HG03521 (cell line): ENCODE results near the gene SLC22A23.

Experiments used
- ATAC-seq: cut with Tn5 transposase; IDR thresholded peaks from one replicate; pipeline ENCODE4 v1.9.1; 2021; ENCODE audit warnings: mild to moderate bottlenecking, moderate library complexity; ENCODE audit not compliant: unreplicated experiment

Gene SLC22A23

DNA sequence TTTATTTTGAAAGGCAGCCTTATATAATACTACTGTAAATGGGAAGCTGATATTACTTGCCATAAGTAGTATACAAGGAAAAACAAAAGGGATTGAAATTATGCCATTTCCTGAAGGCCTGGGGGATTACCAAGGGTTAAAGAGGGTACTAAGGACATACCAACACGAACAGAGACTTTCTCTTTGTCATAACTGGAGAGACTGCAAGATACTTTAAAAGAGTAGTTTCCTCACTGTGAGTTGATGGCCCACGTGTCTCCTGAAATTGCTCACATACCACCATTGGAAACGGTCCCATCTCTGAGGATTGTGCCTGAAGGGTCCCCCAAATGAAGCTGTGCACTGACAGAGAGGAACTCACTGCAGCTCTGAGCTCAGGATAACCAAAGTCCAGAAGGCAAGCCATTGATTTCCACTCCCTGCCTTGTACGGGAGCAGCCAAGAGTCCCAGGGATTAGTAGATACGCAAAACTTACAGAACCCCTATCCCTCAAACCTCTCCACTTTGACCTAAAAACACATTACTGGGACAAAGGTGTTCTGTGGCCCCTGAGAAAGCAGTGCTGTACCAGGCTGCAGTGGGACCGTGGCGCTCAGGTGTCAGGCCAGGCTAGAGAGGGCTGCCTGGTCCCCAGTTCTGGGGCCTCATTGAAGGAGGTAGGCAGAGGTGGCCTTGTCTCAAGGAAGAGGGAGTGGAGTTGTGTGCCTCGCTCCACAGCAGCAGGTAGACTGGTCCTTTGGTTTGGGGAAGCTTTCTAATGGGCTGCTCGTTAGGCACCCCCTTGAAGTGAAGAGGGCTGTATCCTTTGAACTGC is 182.9 kb downstream of the SLC22A23 start:
- ATAC-seq = no peak

DNA sequence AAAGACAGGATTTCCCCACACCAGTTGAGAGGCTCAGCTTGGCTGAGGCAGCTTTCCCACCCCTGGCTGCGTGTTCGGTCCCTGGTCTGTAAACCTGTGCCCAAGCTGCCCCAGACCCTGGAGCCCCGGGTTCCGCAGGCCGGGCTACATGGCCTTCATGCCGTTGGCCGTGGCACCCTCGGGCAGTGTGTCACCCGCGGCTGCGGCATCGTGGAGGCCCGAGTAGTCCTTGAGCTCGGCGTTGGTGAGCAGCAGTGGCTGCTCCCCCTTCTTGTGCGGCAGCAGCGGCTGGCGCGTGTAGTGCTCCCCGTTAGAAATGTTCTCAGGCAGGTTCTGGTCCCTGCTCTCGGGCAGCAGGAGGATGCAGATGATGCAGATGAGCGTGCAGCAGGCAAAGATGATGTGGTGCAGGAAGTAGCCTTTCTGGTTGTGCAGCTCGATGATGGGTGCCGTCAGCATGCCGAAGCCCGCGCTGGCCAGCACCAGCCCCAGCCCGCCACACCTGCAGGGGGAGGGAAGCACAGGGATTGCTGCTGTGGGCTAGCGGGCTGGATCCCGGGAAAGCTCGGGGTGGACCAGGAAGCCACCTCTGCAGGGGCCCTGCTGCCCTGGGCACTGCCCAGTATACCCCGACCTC is 183.8 kb downstream of the SLC22A23 start:
- ATAC-seq = no peak

DNA sequence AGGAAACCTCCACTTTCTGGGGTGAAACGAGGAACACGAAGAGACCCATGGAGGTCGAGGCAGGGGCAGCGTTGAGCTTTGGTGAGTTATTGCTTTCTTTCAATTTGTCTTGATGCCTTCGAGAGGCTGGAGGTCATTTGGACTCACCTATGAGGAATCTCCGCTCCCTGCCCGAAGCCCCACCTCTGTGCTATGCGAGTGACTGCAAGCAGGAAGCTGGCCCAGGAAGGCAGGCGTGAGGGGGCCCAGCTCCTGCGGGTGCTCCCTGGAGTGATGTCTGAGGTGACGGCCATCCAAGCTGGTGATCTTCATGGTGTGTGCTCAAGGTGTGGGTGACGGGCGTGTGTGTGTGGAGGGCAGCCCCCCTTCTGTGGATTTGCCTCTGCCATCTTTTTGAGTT is 185.1 kb downstream of the SLC22A23 start:
- ATAC-seq = no peak

DNA sequence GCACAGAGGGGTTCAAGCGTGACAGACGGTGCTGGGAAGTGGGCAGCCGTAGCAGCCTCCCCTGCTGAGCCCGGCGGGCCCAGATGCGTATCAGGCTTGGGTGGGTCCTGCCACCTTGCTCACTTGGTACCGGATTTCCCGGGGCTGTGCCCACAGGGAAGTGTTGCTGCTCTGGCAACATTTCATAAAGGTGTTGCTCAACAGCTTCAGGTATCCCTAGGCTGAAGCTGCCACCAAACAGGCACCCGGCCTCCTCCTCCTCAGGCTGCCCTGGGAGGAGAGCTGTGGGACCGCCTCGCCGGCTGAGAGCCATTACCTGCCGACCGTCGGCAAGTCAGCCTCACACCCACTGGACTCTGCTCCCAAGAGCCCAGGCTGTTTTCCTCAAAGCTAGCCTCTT is 186.6 kb downstream of the SLC22A23 start:
- no peak for ATAC-seq

DNA sequence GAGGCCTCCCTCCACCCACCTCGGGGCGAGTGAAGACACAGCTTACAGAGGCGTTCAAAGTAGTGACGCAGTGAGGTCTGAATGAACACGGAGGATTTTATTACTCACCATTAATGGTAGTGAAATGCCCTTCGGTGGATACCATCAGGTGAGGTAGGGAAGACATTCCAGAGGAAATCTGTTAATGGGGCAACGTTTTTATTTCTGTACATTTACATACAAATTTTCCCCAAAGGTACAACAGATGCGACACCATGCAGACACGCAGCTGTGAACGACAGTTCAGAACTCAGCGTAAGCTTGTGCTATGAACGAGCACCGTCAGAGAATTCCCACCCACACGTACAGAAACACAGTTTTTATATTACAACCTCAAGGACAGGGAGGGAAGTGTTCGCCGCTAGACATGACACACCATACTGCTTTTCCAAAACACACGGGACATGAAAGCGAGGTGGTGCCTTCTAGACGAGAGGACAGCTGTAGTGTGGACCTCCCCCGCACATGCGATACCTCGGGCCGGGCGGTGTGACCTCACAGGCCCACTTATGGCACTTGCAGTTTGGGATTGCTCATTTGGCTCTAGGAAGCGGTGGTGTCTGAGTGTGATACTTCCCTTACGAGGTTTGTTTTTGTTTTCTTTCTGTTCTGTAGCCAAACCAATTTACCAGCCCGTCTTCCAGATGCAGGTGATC is 187.4 kb downstream of the SLC22A23 start:
- ATAC-seq = no peak

DNA sequence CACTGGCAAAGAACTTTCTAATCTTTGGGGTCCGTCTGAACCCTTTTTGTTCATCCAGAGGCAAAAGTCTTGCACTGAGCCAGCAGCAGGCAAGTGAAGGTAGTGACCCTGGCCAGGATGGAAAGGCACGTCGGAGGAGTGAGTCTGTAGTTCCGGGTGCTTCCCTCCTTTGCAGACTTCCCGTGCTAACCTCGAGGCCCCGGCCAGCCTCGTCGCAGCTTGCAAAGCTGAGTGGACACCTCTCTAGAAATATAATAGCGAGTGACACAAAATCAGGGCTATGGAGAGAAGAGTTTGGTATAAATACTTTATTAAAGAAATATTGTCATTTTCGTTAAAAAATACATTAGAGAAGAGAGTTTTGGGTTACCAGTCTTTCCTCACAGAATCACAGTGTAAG is 188.2 kb downstream of the SLC22A23 start:
- ATAC-seq = no peak

DNA sequence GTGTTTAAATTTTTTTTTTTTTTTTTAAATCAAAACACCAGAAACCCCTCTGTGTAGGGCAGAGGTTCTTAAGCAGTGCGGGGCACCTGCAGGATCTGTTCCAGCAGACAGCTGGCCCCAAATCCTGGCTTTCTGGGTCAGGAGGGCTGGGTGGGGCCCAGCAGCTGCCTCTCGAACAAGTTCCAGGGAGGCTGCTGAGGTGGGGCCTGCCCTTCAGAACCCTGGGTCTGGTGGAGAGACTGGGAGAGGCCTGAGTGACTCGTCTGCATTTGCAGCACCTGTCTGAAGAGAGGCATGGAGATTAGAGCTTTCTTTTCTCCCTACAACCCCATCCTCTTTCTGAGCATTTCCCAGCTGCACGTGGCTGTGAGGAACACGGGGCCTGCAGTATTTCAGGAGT is 189.7 kb downstream of the SLC22A23 start:
- no peak for ATAC-seq

DNA sequence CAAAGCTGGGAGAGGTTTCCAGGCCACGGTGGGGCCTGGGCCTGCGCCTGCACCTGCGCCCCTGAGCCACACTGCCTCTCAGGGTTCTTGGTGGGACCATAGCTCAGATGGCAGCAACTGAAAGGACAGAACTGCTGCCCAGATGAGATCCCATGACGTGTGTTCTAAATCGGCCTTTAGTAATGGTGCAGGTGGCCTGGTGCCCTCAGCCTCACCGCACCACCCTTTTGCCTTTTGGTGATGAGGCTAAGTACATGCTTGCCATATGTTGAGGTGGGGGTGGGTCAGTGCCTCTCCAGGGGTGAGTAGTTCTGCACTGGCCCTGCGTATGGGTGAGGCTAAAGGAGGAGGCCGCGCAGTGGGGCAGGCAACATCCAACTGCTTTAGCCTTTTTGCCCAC is 190.7 kb downstream of the SLC22A23 start:
- ATAC-seq = no peak

DNA sequence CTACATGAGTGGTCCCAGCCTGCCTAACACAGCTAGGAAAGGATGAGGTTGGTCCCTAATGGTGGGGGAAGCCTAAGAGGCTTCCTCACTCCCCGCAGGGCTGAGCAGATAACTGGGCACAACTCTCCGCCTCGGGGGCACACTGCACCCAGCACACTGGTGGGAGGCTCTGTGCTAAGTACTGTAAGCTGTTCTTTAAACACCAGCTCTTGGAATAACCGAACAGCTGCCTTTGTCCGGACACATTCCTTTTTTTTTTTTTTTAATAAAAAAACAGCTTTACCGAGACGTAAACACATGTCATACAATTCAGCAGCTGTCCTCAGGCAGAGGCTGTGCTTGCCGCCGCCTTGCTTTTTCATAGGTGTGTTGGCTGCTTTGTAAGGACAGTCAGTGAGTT is 191.2 kb downstream of the SLC22A23 start:
- no peak for ATAC-seq

DNA sequence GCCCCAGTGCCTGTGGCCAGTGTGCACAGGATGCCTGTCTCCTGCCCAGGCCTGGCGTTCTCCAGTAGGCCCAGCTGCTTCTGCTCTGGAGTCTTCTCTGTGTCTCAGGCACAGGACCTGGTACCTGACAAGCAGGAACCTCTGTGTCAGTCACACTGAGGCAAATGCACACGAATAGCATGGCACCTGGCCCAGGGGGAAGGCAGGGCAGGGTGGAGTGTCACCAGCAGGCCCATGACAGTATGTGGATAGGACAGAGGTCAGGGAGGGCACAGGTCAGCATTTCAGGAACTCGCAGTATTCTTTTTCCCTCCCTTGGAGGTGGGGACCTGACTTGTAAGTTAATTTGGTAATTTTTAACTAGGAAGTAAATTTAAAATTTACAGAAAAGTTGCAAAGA is 192.5 kb downstream of the SLC22A23 start:
- ATAC-seq = no peak

DNA sequence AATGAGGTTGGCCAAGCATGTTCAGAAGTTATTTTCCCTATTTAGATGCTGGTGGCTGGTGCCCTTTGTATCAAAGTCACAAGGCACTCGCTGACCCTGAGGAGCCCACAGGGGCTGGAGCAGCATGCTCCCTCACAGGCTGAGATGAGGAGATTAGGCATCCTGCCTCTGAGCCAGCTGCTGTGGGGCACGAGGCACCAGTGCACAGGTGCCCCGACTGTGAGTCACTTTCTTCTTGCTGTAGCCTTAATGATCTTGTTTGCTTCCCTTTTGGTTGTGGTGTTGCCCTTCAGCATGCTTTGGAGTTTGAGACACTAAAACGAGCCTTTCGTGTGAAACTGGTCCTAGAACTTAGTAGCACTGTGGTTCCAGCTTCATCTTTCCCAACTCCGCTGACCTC is 193.8 kb downstream of the SLC22A23 start:
- no peak for ATAC-seq

DNA sequence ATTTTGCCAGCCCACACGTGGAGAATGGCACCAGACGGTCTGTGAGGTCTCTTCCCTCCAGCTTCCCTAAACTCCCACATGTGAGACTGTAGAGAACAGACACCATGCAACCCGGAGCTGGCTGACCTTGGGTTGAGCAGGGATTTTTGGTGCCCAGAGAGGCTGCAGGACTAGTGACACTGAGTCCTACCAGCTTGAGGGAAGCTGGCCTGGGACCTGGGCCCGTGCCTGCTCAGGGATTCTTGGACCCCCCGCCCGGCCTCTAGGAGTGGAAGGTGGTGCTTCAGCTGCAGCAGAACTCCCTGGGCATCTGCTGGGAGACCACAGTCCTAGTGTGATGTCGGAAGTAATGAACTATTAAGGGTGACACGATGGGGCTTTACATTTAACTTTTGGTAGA is 194.9 kb downstream of the SLC22A23 start:
- no peak for ATAC-seq

DNA sequence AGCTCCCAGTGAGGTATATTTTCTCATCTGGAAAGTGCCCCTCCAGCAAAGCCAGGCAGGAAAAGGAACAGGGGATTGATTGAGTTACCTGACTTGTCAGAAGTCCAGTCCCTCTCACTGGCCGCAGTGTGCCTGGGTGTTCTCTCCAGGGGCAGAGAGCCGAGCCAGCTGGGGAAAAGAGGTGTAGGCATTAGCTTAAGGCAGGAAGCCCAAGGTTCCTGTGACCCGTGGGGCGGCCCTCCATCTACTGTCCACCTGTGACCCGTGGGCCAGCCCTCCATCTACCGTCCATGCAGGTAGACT is 195.4 kb downstream of the SLC22A23 start:
- no peak for ATAC-seq

DNA sequence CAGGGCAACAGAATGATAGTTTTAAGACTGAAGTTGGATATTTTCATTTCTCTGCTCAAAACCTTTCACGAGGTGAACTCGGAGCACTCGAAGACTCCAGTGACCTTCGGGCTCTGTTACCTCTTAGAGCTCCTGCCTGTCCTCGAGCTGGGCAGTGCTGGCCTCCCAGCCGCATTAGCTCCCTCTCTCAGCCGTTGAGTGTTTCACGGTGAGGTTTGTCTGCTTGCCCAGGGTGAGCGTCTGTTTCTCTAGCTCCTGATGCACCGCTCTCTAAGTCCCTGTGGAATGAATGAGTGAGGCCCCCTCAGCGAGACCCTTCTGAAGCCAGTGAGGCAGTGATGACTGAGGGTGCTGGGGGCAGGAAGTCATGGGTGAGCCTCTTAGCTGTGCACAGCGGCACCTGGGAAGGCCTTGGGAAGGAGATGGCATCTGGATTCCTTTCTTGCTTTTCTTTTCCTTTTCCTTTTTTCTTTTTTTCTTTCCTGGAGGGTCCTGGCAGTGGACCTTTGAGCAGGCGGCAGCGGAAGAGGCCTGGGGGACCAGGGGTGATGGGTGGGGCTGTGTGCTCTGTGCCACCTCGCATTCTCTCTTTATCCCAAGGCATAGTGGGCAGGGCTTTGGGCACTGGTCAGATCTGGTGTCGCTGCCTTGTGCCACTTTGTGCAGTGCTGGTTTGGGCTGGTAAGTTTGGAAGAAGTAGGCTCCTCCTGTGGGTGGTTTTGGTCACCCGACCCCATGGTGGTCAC is 195.9 kb downstream of the SLC22A23 start:
- no peak for ATAC-seq

DNA sequence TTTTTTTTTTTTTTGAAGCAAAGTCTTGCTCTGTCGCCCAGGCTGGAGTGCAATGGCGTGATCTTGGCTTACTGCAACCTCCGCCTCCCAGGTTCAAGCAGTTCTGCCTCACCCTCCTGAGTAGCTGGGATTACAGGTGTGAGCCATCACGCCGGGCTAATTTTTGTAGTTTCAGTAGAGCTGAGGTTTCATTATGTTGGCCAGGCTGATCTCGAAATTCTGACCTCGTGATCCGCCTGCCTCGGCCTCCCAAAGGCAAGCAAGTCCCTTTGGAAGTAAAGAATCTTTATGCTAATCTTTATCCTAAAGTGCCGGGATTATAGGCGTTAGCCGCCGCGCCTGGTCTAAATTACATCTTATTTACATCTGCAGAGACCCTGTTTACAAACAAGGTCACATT is 196.6 kb downstream of the SLC22A23 start:
- no peak for ATAC-seq

DNA sequence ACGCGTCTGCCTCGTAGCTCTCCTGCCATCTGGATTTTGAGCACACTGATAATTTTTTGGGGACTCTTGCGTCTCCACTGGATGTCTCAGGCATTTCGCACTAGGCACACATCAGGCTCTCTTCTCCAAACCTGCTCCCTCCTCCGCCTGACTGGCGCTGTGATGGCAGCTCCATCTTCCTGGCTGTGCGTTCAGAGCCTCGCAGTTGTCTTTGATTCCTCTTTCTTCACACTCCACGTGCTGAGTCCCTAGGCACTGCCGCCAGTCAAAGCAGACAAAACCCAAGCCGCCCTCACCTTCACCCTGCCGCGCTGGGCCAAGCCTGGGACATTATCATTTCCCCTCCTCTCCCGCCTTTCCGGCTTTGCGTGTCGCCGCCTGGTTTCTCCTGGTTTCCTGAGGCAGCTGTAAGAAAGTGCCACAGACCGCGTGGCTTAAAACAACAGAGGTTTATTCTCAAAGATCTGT is 197.3 kb downstream of the SLC22A23 start:
- peak; percentile 23 for ATAC-seq

DNA sequence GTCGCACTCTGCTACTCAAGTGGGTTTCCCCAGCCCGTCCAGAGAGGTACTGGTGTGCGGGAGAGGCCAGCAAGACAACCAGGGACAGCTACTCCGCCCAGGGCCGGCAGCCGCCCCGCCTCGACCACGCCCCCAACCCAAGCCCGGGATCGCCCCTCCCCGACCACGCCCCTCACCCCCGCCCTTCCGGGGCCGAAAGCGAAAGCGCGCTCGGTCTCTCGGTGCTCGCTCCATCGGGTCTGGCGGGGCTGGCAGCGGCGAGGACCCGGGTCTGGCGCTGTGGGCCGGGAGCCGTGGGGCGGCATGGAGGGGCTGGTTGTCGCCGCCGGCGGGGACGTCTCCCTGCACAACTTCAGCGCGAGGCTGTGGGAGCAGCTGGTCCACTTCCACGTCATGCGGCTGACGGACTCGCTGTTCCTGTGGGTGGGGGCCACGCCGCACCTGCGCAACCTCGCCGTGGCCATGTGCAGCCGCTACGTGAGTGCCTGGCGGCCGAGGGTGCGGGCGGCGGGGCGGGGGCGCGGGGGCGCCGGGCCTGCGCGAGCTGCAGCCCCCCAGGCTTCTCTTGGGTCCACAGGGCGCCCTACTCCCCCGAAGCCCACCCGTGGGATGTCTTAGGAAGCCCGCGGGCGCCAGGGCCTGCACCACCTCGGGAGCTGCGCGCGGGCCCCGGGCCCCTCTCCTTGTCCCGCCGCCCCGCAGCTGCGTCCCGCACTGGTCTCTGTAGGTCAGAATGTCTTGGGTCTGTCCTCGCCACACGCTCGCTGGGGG is 197.9 kb downstream of the SLC22A23 start, which contains the start of gene PSMG4:
PSMG4 (plus strand) TSS at position 228 of the 771 bp plus-strand sequence; CDS start at position 304, 76 bp downstream.
- ATAC-seq = peak; percentile 68

DNA sequence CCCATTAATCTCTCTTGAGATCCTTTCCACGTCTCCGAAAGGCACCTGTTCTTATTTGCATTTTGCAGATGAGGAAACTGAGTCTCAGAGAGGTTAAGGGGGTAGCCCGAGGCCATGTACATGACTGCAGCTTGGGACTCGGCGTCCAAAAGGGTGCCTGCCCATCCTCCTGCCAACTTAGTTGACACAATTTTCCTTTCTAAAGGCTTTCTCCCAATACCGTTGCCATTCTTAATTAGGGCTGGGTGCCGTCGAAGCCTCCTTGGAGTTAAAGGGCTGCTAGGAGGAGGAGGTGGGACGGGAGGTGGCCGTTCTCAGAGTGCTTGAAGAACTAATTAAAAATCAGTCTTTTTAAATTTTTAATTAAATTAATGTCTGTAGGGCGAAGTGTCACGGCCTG is 198.6 kb downstream of the SLC22A23 start:
- no peak for ATAC-seq

DNA sequence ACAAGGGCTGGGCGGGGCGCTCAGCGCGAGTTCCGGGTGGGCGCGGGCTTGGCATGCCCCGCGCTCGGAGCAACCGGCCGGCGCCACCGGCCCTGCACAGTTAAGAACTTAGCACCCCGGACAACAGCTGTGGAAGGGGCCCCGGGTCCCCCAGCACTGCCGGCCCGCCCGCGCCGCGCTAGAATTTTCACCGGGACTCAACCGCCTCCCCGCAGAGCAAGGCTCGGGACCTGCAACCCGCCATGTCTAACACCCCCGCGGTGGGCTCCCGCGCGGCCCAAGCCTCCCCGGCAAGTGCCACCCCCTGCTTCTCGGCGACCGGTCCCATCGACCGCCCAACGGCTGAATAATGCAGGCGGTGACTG is 203.3 kb downstream of the SLC22A23 start:
- ATAC-seq = no peak

DNA sequence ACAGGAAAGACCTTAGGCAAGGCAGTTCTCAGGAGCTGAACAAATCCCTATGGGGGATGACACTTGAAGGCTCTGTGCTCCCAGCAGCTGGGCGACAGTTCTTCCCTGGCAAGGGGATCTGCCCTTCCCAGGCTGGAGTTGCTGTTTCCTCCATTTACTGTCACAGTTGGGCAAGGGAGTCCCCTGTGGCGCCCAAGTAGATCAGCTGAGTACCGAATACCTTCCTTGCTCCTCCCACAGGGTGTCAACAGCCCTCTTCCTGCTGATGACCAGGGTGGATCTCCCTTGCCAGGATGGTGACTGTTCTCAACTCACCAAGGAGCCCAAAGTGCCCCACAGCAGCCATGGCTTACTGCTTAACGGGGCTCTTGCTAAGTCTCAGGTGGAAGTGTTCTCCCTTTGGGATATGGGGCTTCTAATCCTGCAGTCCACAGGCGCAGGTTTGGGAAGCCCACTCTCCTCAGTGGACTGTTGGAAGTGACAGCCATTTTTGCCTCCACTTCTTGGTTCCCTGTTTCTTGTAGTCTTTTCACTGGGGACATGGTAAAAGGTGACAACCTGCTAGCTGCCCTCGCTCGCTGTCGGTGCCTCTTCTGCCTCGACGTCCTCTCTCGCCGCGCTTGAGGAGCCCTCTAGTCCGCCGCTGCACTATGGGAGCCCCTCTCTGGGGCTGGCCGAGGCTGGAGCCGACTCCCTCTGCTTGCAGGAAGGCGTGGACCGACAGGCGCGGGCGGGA is 203.8 kb downstream of the SLC22A23 start:
- no peak for ATAC-seq
